ENCODE measurements around the gene ICA1L. TPM values are rescaled to one million over a fixed set of nuclear protein-coding genes. Genes with fewer than 3 reads are reported as not detected.
"Not testable (repeated sequence)": the region's sequence is repeated elsewhere in the genome, so short reads cannot be mapped to it uniquely, and the experiment has no call there.

ICA1L gene
- 6.5 TPM for total RNA-seq
- long read RNA-seq, partial matches to known transcripts = 0 of 7 reads
- long read RNA-seq, other reads (novel, unspliced or antisense) = 6 of 7 reads

DNA sequence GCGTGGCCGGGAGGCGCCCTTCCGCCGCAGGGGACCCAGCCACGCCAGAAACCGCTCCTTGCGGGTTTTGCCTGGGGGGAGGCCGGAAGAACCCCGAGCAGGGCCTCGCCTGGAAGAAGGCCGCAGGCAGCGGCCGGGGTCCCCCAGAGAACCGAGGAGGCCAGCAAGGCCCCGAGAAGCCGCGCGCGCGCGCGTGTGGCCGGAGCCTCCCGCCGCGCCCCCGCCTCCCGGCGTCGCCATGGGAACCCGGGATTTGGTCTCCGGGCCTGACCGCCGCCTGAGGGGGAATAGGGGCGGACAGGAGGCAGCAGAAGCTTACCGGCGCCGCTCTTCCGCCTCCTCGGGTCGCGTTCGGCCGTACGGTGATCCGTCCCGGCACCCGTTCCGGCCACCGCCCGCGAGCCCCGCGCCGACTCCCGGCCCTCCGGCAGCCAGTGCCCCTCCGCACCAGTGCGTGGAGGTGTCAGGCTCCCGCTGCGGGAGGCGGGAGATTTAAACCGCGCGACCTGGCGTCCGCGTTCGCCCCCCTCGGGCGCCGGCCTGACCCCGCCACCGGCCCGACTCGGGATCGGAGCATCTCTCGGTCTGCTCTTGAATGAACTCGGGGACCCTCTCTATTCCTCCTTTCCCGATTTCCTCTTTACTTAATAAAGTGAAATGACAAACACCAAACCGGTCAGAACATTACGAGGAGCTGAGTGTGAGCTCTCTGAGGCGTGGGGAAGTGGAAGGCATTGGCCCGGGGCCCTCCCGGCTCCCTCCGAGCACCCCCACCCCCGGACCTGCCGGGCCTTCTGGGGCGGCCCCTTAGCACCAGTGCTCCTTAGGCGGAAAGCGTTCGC lies at the start of gene ICA1L:
ICA1L (minus strand) TSS at position 467 of the 842 bp plus-strand sequence. CDS start 42,757 bp downstream, outside the sequence.
- Histone ChIP-seq H3K27me3 (ENCODE audit: low read depth) (no peaks in the 10 kb centered on the region), H3K36me3 (no peaks in the 10 kb centered on the region), H3K4me1 (peaks cover 25% of the 10 kb centered on the region), H3K27ac (replicated peaks) (peak within 1 kb of the TSS; percentile 79), H3K4me3 (peak within 1 kb of the TSS; percentile 94), H3K9me3 (replicated peaks) (no peaks in the 10 kb centered on the region)
- peak; percentile 70 for DNase-seq
- TF ChIP-seq, protein P1, sequence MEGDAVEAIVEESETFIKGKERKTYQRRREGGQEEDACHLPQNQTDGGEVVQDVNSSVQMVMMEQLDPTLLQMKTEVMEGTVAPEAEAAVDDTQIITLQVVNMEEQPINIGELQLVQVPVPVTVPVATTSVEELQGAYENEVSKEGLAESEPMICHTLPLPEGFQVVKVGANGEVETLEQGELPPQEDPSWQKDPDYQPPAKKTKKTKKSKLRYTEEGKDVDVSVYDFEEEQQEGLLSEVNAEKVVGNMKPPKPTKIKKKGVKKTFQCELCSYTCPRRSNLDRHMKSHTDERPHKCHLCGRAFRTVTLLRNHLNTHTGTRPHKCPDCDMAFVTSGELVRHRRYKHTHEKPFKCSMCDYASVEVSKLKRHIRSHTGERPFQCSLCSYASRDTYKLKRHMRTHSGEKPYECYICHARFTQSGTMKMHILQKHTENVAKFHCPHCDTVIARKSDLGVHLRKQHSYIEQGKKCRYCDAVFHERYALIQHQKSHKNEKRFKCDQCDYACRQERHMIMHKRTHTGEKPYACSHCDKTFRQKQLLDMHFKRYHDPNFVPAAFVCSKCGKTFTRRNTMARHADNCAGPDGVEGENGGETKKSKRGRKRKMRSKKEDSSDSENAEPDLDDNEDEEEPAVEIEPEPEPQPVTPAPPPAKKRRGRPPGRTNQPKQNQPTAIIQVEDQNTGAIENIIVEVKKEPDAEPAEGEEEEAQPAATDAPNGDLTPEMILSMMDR (IDR thresholded peaks at IDR 0.05; ENCODE audit: borderline replicate concordance) = no peak
- intact Hi-C loops (cut with micrococcal nuclease) = no loop called here

DNA sequence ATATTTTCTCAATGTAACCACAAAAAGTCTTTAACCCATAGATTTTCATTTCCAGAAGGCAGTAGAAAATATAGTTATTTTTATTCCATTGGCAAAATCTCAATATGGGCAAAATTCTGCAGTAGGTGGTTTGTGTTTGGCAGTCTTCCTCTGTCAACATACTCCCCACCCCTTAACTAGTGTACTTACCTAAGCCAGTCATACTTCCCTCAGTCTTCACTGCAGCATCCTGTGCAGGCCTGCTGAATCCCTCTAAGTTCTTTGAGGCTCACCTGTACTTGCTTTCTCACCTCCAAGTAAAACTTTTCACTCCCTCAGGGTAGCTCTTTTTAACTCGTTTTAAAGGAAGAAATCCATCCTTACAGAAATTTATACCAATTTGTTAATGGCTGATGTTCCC lies 47.3 kb upstream of the ICA1L start:
- peaks cover 2% of the 10 kb centered on the region for H3K4me1 ChIP-seq
- no peak overlapping the region for H3K27ac ChIP-seq (replicated peaks)
- no peak for DNase-seq
- H3K36me3 ChIP-seq = peaks cover 48% of the 10 kb centered on the region
- TF ChIP-seq, protein P1 (IDR thresholded peaks at IDR 0.05; ENCODE audit: borderline replicate concordance) = no peak
- H3K27me3 ChIP-seq (ENCODE audit: low read depth) = no peaks in the 10 kb centered on the region
- peaks cover 9% of the 10 kb centered on the region for H3K9me3 ChIP-seq (replicated peaks)
- intact Hi-C loops (cut with micrococcal nuclease) = no loop called here
- no peak overlapping the region for H3K4me3 ChIP-seq

DNA sequence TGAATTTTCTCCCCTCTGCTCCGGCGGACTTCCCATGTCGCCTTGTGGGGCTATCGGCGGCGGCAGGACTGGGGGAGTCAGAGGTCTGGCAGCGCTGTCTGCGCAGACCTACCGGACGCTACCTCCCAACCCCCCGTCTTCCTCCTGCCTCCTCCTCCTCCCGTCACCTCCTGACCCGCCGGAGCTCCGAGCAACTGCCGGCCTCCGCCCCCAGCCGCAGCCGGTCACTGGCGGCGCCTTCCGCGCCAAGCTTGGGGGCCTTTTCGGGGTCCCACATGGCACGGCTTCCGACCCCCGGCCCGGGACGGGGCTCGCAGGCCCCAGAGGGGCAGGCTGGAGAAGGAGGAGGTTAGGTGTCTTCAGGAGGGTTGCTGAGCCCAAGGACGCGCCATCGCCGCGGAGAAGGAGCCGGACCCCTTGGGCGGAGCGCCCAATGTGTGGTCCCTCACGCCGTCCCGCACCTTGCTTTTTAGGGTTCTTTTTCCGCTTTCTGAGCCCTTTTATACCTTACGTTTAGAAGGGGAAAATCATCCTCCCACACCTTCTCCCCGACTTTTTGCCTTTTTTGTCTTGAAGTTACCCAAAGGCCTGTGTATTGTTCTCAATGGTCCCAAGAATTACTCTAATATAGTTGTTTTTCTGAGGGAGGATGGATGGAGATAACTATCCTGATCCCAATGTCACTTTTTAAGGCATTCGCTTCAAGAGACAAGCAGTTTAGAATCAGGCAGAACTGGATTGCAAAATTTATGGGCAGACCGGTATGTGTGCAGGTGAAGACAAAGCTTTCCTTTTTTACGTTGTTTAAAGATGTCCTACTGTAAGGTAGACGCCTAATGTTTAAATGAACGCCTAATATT lies 41.0 kb upstream of the ICA1L start:
- H3K4me3 ChIP-seq = peak overlapping the region; percentile 82
- H3K36me3 ChIP-seq; H3K27me3 ChIP-seq (ENCODE audit: low read depth); DNase-seq; H3K9me3 ChIP-seq (replicated peaks); intact Hi-C loops (cut with micrococcal nuclease): not testable (repeated sequence)
- H3K27ac ChIP-seq (replicated peaks) = peak overlapping the region; percentile 89
- H3K4me1 ChIP-seq = peaks cover 43% of the 10 kb centered on the region

DNA sequence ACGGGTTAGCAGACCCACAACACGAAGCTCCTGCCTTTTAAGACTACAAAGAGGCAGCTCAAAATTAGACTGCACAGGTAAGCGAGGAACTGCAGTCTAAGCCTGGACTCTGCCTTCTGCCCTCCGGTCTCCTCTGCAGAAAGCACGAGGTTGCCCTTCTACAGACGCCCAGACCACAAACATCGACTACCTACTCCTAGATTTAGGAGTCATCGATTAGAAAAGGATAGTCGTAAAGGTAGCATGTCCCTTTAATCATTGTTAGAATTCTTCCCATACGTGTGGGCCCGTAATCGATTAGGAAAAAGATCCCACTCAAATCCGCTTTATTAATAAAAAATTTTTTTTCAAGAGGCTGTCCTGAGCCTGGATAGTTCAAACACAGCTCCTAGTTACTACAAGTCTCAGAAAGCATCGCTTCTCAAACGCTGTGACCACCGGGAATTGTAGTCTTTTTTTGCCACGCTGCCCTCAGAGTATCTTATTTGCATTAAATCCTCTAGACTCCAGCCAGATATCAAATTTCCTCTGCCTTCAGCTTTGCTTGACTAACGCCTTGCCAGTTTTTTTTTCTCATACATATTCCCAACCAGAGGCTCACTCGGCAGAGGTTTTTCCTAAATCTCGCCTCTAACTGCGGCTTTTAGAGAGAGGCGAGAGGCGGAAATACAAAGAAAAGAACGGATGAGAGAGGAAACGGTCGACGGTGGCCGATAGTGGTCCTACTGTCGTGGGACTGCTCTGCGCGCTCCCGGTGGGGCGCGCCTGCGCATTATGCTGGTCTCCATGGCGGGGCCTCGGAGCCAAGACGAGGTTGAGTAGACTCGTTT lies 40.2 kb upstream of the ICA1L start, which contains the start of the genes CARF and WDR12:
CARF (plus strand) TSS at position 764 of the 830 bp plus-strand sequence. CDS start 29,628 bp downstream, outside the sequence.
WDR12 (minus strand) TSS at position 162 of the 830 bp plus-strand sequence. CDS start 197 bp downstream, outside the sequence.
- TF ChIP-seq, protein P1 (IDR thresholded peaks at IDR 0.05; ENCODE audit: borderline replicate concordance) = no peak
- peak within 1 kb of the TSS; percentile 82 for H3K4me3 ChIP-seq
- DNase-seq = peak; percentile 94

GRCh38 chr2:202911203-202911511 lies 39.6 kb upstream of the ICA1L start:
- Histone ChIP-seq H3K36me3 (peaks cover 6% of the 10 kb centered on the region), H3K27me3 (ENCODE audit: low read depth) (no peaks in the 10 kb centered on the region), H3K9me3 (replicated peaks) (no peaks in the 10 kb centered on the region), H3K4me1 (peaks cover 43% of the 10 kb centered on the region), H3K27ac (replicated peaks) (peak overlapping the region; percentile 89), H3K4me3 (peak overlapping the region; percentile 82)
- TF ChIP-seq, protein P1 (IDR thresholded peaks at IDR 0.05; ENCODE audit: borderline replicate concordance) = no peak
- intact Hi-C loops (cut with micrococcal nuclease) = no loop called here
- DNase-seq = no peak

More for the DNA sequence above, 40.2 kb upstream of the ICA1L start, which contains the start of the genes CARF and WDR12:
- Histone ChIP-seq H3K36me3 (peaks cover 1% of the 10 kb centered on the region), H3K4me1 (peaks cover 43% of the 10 kb centered on the region), H3K9me3 (replicated peaks) (no peaks in the 10 kb centered on the region), H3K27ac (replicated peaks) (peak within 1 kb of the TSS; percentile 89), H3K27me3 (ENCODE audit: low read depth) (no peaks in the 10 kb centered on the region)
- intact Hi-C loops (cut with micrococcal nuclease) = no loop called here

Data from left ventricle myocardium inferior (tissue), 1 donor.